Fibroblast of lung (primary cell): ENCODE data around the gene DOC2B. TPM values are rescaled to one million over a fixed set of nuclear protein-coding genes. Genes with fewer than 3 reads are reported as not detected.
"Not testable (repeated sequence)": the region's sequence is repeated elsewhere in the genome, so short reads cannot be mapped to it uniquely, and the experiment has no call there.

Experiments used
- DNase-seq, 2 donors: peaks; one replicate each; pipeline versions ENCODE4 v3.0.0 to v3.0.0-alpha.2; 2010; ENCODE audit warnings: low read depth in 2 of 2
- H2AFZ ChIP-seq: 2 replicates; pipeline ENCODE4 v1.5.1; 2012; ENCODE audit warnings: low read length, control low read depth, inconsistent platforms
- H3K27ac ChIP-seq: 2 replicates; pipeline ENCODE4 v1.5.1; 2011; ENCODE audit warnings: low read length, control low read depth; ENCODE audit not compliant: insufficient read depth
- H3K27me3 ChIP-seq: 2 replicates; pipeline ENCODE4 v1.5.1; 2011; ENCODE audit warnings: mild to moderate bottlenecking, low read length; ENCODE audit not compliant: control insufficient read depth, insufficient read depth
- H3K36me3 ChIP-seq: 2 replicates; pipeline ENCODE4 v1.5.1; 2011; ENCODE audit warnings: low read length; ENCODE audit not compliant: control insufficient read depth, insufficient read depth
- H3K4me1 ChIP-seq: 2 replicates; pipeline ENCODE4 v1.5.1; 2011; ENCODE audit warnings: low read length; ENCODE audit not compliant: control insufficient read depth, insufficient read depth; ENCODE audit errors: extremely low read depth
- H3K4me2 ChIP-seq: 2 replicates; pipeline ENCODE4 v1.5.1; 2011; ENCODE audit warnings: low read length, control low read depth; ENCODE audit not compliant: insufficient read depth; ENCODE audit errors: extremely low read depth
- H3K4me3 ChIP-seq, 4 experiments: fragments of 200-600 bp in 1 of 4; sonication (generic) in 1 of 4; replicated peaks in 1 of 4; 2 replicates each; pipeline ENCODE4 v1.5.1; 2011 to 2016; ENCODE audit warnings: low read length in 4 of 4, low read depth in 3 of 4, mild to moderate bottlenecking in 3 of 4, control low read depth in 2 of 4, inconsistent platforms in 1 of 4, mixed read lengths in 1 of 4; ENCODE audit not compliant: insufficient read depth in 1 of 4; ENCODE audit errors: control extremely low read depth in 1 of 4
- H3K79me2 ChIP-seq: 2 replicates; pipeline ENCODE4 v1.5.1; 2012; ENCODE audit warnings: mild to moderate bottlenecking, low read length, inconsistent platforms; ENCODE audit not compliant: control insufficient read depth, insufficient read depth
- H3K9ac ChIP-seq: 2 replicates; pipeline ENCODE4 v1.5.1; 2011; ENCODE audit warnings: mild to moderate bottlenecking, low read length, control low read depth; ENCODE audit not compliant: insufficient read depth
- H3K9me3 ChIP-seq: 2 replicates; pipeline ENCODE4 v1.5.1; 2012; ENCODE audit warnings: low read depth, low read length; ENCODE audit not compliant: control insufficient read depth, insufficient read depth
- H4K20me1 ChIP-seq: 2 replicates; pipeline ENCODE4 v1.5.1; 2011; ENCODE audit warnings: low read length; ENCODE audit not compliant: control insufficient read depth, insufficient read depth; ENCODE audit errors: extremely low read depth
- EZH2 ChIP-seq: IDR thresholded peaks from 2 replicates; pipeline ENCODE4 v1.5.1; 2012; ENCODE audit warnings: low read length, control low read depth, mild to moderate bottlenecking; ENCODE audit errors: missing control alignments
- polyA plus RNA-seq, 2 donors: library from polyadenylated mRNA; depleted of rRNA in 1 of 2; stranded (reverse) in 1 of 2; unstranded in 1 of 2; fragments of >200 nt; gene quantifications; 2 replicates each; pipeline ENCODE4 v1.2.1, GENCODE V29; 2011 to 2012; ENCODE audit warnings: missing spikeins in 1 of 2
- total RNA-seq: library from RNA; depleted of rRNA; stranded (reverse); fragments of >200 nt; gene quantifications from 2 replicates; pipeline ENCODE4 v1.2.1, GENCODE V29; 2014
- TF ChIP-seq, protein P1 (sequence below), 2 donors: IDR thresholded peaks in 1 of 2; conservative IDR thresholded peaks in 1 of 2; 1 replicate in 1 of 2; 2 replicates in 1 of 2; pipeline ENCODE4 v1.5.1; 2011 to 2012; ENCODE audit warnings: low read length in 2 of 2, control low read depth in 1 of 2, inconsistent platforms in 1 of 2, low read depth in 1 of 2, mild to moderate bottlenecking in 1 of 2

Gene DOC2B
- total and polyA plus RNA-seq, 2 donors (not counting 1 experiment from before 2014, with no cell fraction given) = not detected

DNA sequence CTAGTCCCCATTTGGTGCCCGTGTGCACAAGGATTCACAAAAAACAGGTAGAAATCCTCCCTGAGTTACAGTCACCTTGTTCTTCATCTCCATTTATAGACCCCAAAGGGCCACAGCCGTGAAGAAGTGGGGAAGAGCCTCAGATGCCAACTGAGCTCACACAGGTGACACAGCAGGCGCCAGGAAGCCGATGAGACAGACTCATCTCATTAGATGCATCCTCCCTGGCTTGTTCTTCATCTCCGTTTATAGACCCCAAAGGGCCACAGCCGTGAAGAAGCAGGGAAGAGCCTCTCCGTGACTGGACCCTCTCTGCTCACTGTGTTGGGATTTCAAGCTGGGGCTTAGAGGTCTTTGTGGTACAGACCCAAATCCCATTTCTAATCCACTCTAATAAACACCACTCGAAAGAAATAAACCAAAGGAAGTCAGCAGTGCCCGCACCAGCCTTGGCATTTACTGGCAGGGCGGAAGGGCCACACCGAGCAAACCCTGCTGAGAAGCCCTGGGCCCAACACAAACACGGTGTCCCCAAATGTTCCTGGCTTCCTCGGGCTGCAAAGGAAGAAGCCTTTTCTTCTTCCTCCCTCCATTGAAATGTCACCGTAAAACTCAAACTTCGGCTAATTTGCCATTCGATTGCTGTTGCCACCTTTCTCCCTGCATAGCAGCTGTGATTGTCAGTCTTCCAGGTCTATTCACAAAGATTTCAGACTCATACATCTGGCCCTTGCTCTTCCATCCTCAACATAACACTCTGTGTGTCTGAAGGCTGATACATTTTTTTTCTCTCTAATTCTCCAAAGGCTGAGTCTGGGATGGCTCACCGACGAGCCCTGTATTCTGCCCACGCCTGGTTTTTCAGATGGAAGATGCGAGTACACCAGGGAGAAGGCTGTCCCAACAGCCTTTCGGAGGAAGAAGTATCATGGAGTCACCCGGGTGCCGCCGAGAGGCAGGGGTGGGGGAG lies 44.9 kb upstream of the DOC2B start:
- H3K4me1 ChIP-seq = no peaks in the 10 kb centered on the region
- no peak overlapping the region for H3K9ac ChIP-seq
- no peak overlapping the region for H3K4me3 ChIP-seq
- no peak overlapping the region for H3K4me2 ChIP-seq
- DNase-seq = no peak
- H2AFZ ChIP-seq = no peak overlapping the region
- TF ChIP-seq EZH2 = no peak
- TF ChIP-seq, protein P1, sequence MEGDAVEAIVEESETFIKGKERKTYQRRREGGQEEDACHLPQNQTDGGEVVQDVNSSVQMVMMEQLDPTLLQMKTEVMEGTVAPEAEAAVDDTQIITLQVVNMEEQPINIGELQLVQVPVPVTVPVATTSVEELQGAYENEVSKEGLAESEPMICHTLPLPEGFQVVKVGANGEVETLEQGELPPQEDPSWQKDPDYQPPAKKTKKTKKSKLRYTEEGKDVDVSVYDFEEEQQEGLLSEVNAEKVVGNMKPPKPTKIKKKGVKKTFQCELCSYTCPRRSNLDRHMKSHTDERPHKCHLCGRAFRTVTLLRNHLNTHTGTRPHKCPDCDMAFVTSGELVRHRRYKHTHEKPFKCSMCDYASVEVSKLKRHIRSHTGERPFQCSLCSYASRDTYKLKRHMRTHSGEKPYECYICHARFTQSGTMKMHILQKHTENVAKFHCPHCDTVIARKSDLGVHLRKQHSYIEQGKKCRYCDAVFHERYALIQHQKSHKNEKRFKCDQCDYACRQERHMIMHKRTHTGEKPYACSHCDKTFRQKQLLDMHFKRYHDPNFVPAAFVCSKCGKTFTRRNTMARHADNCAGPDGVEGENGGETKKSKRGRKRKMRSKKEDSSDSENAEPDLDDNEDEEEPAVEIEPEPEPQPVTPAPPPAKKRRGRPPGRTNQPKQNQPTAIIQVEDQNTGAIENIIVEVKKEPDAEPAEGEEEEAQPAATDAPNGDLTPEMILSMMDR (conservative IDR thresholded peaks at IDR 0.05 in 1 of 2, IDR thresholded peaks at IDR 0.05 in 1 of 2; ENCODE audit: low read depth in 1 of 2, low read length in 2 of 2) = no peak
- H3K27me3 ChIP-seq = no peaks in the 10 kb centered on the region
- H3K27ac ChIP-seq = no peak overlapping the region
- no peaks in the 10 kb centered on the region for H3K9me3 ChIP-seq
- no peaks in the 10 kb centered on the region for H3K36me3 ChIP-seq
- H3K79me2 ChIP-seq = no peaks in the 10 kb centered on the region
- no peaks in the 10 kb centered on the region for H4K20me1 ChIP-seq

DNA sequence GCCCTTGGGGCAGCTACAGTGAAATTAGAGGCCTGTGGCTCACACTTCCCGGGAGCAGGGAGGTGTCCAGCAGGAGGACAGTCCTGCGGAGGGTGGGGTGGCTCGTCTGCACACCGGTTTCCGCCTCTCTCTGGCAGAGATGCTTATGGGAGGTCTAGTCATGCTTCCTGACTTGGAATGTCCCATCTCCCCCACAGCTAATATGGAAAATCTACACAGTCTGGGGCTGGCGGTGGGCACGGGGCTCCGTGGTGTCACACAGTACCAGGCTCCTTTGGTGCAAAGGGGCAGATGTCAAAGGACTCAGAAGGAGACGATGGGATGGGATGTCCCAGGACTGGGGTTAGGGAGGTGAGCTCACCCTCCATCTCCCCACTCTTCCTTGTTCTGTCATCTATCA lies 44.1 kb upstream of the DOC2B start:
- no peaks in the 10 kb centered on the region for H3K27me3 ChIP-seq
- H3K9me3 ChIP-seq = no peaks in the 10 kb centered on the region
- DNase-seq = no peak
- H4K20me1 ChIP-seq = no peaks in the 10 kb centered on the region
- no peaks in the 10 kb centered on the region for H3K79me2 ChIP-seq
- no peaks in the 10 kb centered on the region for H3K36me3 ChIP-seq
- no peak overlapping the region for H3K4me3 ChIP-seq
- no peak overlapping the region for H3K27ac ChIP-seq
- H3K4me1 ChIP-seq = no peaks in the 10 kb centered on the region
- TF ChIP-seq, protein P1 (conservative IDR thresholded peaks at IDR 0.05 in 1 of 2, IDR thresholded peaks at IDR 0.05 in 1 of 2; ENCODE audit: low read depth in 1 of 2, low read length in 2 of 2) = no peak
- no peak for TF ChIP-seq EZH2
- H2AFZ ChIP-seq = no peak overlapping the region
- no peak overlapping the region for H3K9ac ChIP-seq
- H3K4me2 ChIP-seq = no peak overlapping the region

DNA sequence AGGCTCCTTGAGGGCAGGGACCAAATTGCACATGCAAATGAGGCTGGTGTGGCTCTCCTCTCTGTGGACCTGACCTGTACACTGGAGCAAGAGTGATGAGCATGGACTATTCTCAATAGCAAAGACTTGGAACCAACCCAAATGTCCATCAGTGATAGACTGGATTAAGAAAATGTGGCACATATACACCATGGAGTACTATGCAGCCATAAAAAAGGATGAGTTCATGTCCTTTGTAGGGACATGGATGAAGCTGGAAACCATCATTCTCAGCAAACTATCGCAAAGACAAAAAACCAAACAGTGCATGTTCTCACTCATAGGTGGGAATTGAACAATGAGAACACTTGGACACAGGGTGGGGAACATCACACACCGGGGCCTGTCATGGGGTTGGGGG lies 43.1 kb upstream of the DOC2B start:
- H3K79me2 ChIP-seq, H3K36me3 ChIP-seq, H3K27me3 ChIP-seq, H3K9me3 ChIP-seq, H2AFZ ChIP-seq, DNase-seq, H3K4me2 ChIP-seq, H3K4me3 ChIP-seq, H3K27ac ChIP-seq, H3K9ac ChIP-seq, H4K20me1 ChIP-seq, H3K4me1 ChIP-seq: not testable (repeated sequence)
